ENCODE results near the gene YPEL2. TPM values are rescaled to one million over a fixed set of nuclear protein-coding genes. Genes with fewer than 3 reads are reported as not detected.
A peak's percentile ranks its signal among the peaks of the same experiment; 100 is the strongest.

YPEL2 gene
- total RNA-seq, 1 donor from 2014 or later, result 6.4 TPM

- TF ChIP-seq CTCF (conservative IDR thresholded peaks at IDR 0.05; ENCODE audit: low read depth, low read length), result no peak
- no peak overlapping the region for H3K4me3 ChIP-seq (ENCODE audit: low read depth, low read length)
- DNase-seq (ENCODE audit: low read depth), result no peak
These were observed 26.5 kb downstream of the YPEL2 start for GRCh38 chr17:59357929-59358328.

- no peak for DNase-seq (ENCODE audit: low read depth)
- no peak overlapping the region for H3K4me3 ChIP-seq (ENCODE audit: low read depth, low read length)
- TF ChIP-seq CTCF (conservative IDR thresholded peaks at IDR 0.05; ENCODE audit: low read depth, low read length), result no peak
These were observed 29.9 kb downstream of the YPEL2 start for GRCh38 chr17:59361386-59361785.

GRCh38 chr17:59361916-59362810 is 30.7 kb downstream of the YPEL2 start:
- H3K4me3 ChIP-seq (ENCODE audit: low read depth, low read length), result no peak overlapping the region
- DNase-seq (ENCODE audit: low read depth), result peak; percentile 84
- TF ChIP-seq CTCF (conservative IDR thresholded peaks at IDR 0.05; ENCODE audit: low read depth, low read length), result no peak

GRCh38 chr17:59362811-59363205 is 31.4 kb downstream of the YPEL2 start:
- TF ChIP-seq CTCF (conservative IDR thresholded peaks at IDR 0.05; ENCODE audit: low read depth, low read length), result no peak
- DNase-seq (ENCODE audit: low read depth), result no peak
- H3K4me3 ChIP-seq (ENCODE audit: low read depth, low read length), result no peak overlapping the region

- TF ChIP-seq CTCF (conservative IDR thresholded peaks at IDR 0.05; ENCODE audit: low read depth, low read length), result no peak
- H3K4me3 ChIP-seq (ENCODE audit: low read depth, low read length), result no peak overlapping the region
- no peak for DNase-seq (ENCODE audit: low read depth)
These were observed 34.0 kb downstream of the YPEL2 start for GRCh38 chr17:59365383-59365981.

- TF ChIP-seq CTCF (conservative IDR thresholded peaks at IDR 0.05; ENCODE audit: low read depth, low read length), result peak; percentile 14
- H3K4me3 ChIP-seq (ENCODE audit: low read depth, low read length), result no peak overlapping the region
- DNase-seq (ENCODE audit: low read depth), result no peak
These were observed 34.7 kb downstream of the YPEL2 start for GRCh38 chr17:59366040-59366757.

All from epithelial cell of proximal tubule (primary cell).